Activated T-helper 2 cell treated with anti-CD3 and anti-CD28 coated beads, Interferon-gamma antibody, Interleukin-2, Interleukin-4, amounts not matched to agents 10 μg/mL and 5 μg/mL and 100 μg/mL, durations not matched to agents 14 hours and 24 hours and 36 hours (primary cell): ENCODE data around the gene DENND2A. TPM values are rescaled to one million over a fixed set of nuclear protein-coding genes. Genes with fewer than 3 reads are reported as not detected.
"Not testable (repeated sequence)": the region's sequence is repeated elsewhere in the genome, so short reads cannot be mapped to it uniquely, and the experiment has no call there.

Source experiments
- DNase-seq: peaks from one replicate; pipeline ENCODE4 v3.0.0; 2021; ENCODE audit warnings: low spot score
- H3K27ac Mint-ChIP-seq: one replicate; pipeline ENCODE4 v1.8.0; 2021; ENCODE audit warnings: mixed read lengths
- H3K27me3 Mint-ChIP-seq: one replicate; pipeline ENCODE4 v1.8.0; 2021; ENCODE audit warnings: low read depth, mixed read lengths
- H3K36me3 Mint-ChIP-seq: one replicate; pipeline ENCODE4 v1.8.0; 2021; ENCODE audit warnings: low read depth, mixed read lengths
- H3K4me1 Mint-ChIP-seq: one replicate; pipeline ENCODE4 v1.8.0; 2021; ENCODE audit warnings: low read depth, mixed read lengths
- H3K4me3 Mint-ChIP-seq: one replicate; pipeline ENCODE4 v1.8.0; 2021; ENCODE audit warnings: low read depth, mild to moderate bottlenecking, moderate library complexity, mixed read lengths
- H3K9me3 Mint-ChIP-seq: one replicate; pipeline ENCODE4 v1.8.0; 2021; ENCODE audit warnings: mixed read lengths
- intact Hi-C: fragments of 100-400 bp; cut with micrococcal nuclease; formaldehyde crosslinking; loops from one replicate; pipeline ENCODE4 v1.15.1; 2023
- total RNA-seq: library from RNA; stranded (reverse); gene quantifications from 2 replicates; pipeline ENCODE4 v1.2.3, GENCODE V29; 2022

Gene DENND2A
- total RNA-seq, 1 donor from 2014 or later, result not detected

GRCh38 chr7:140669862-140670261 lies 29.2 kb upstream of the DENND2A start:
- Mint-ChIP-seq H3K4me1 (peaks cover 20% of the 10 kb centered on the region), H3K27me3 (peaks cover 14% of the 10 kb centered on the region)
- H3K36me3 Mint-ChIP-seq, H3K9me3 Mint-ChIP-seq, H3K27ac Mint-ChIP-seq, H3K4me3 Mint-ChIP-seq, DNase-seq, intact Hi-C loops: not testable (repeated sequence)

- H3K27me3 Mint-ChIP-seq, result peaks cover 14% of the 10 kb centered on the region
- no peak for DNase-seq
- no peak overlapping the region for H3K4me3 Mint-ChIP-seq
- no peak overlapping the region for H3K27ac Mint-ChIP-seq
- no peaks in the 10 kb centered on the region for H3K9me3 Mint-ChIP-seq
- intact Hi-C loops, result no loop called here
- H3K4me1 Mint-ChIP-seq, result peaks cover 15% of the 10 kb centered on the region
- no peaks in the 10 kb centered on the region for H3K36me3 Mint-ChIP-seq
Observed at GRCh38 chr7:140669352-140669751, 28.7 kb upstream of the DENND2A start.

- no peaks in the 10 kb centered on the region for H3K36me3 Mint-ChIP-seq
- intact Hi-C loops, result no loop called here
- no peak overlapping the region for H3K27ac Mint-ChIP-seq
- H3K4me3 Mint-ChIP-seq, result no peak overlapping the region
- peaks cover 8% of the 10 kb centered on the region for H3K4me1 Mint-ChIP-seq
- peaks cover 15% of the 10 kb centered on the region for H3K27me3 Mint-ChIP-seq
- no peaks in the 10 kb centered on the region for H3K9me3 Mint-ChIP-seq
- DNase-seq, result no peak
Observed at GRCh38 chr7:140668641-140669040, 28.0 kb upstream of the DENND2A start.

GRCh38 chr7:140667476-140667875 lies 26.9 kb upstream of the DENND2A start:
- H3K9me3 Mint-ChIP-seq, result no peaks in the 10 kb centered on the region
- intact Hi-C loops, result no loop called here
- H3K27me3 Mint-ChIP-seq, result peaks cover 21% of the 10 kb centered on the region
- DNase-seq, result no peak
- peaks cover 6% of the 10 kb centered on the region for H3K4me1 Mint-ChIP-seq
- H3K4me3 Mint-ChIP-seq, result no peak overlapping the region
- H3K36me3 Mint-ChIP-seq, result no peaks in the 10 kb centered on the region
- no peak overlapping the region for H3K27ac Mint-ChIP-seq

- H3K27me3 Mint-ChIP-seq, result peaks cover 23% of the 10 kb centered on the region
- intact Hi-C loops, H3K9me3 Mint-ChIP-seq, DNase-seq, H3K27ac Mint-ChIP-seq, H3K4me1 Mint-ChIP-seq, H3K36me3 Mint-ChIP-seq, H3K4me3 Mint-ChIP-seq: not testable (repeated sequence)
Observed at GRCh38 chr7:140662938-140663337, 22.3 kb upstream of the DENND2A start.

GRCh38 chr7:140661124-140661523 lies 20.5 kb upstream of the DENND2A start:
- H3K27me3 Mint-ChIP-seq, result peaks cover 29% of the 10 kb centered on the region
- intact Hi-C loops, result no loop called here

GRCh38 chr7:140659856-140660255 lies 19.2 kb upstream of the DENND2A start:
- DNase-seq, result no peak
- Mint-ChIP-seq H3K27me3 (peaks cover 20% of the 10 kb centered on the region), H3K36me3 (no peaks in the 10 kb centered on the region), H3K4me1 (peaks cover 16% of the 10 kb centered on the region), H3K4me3 (no peak overlapping the region), H3K27ac (no peak overlapping the region), H3K9me3 (no peaks in the 10 kb centered on the region)
- intact Hi-C loops, result no loop called here

More at GRCh38 chr7:140661124-140661523, 20.5 kb upstream of the DENND2A start:
- Mint-ChIP-seq H3K4me1 (peaks cover 12% of the 10 kb centered on the region), H3K4me3 (no peak overlapping the region), H3K36me3 (no peaks in the 10 kb centered on the region), H3K27ac (no peak overlapping the region), H3K9me3 (no peaks in the 10 kb centered on the region)
- no peak for DNase-seq

- Mint-ChIP-seq H3K9me3 (no peaks in the 10 kb centered on the region), H3K36me3 (no peaks in the 10 kb centered on the region), H3K4me1 (peaks cover 20% of the 10 kb centered on the region), H3K27me3 (peaks cover 15% of the 10 kb centered on the region), H3K27ac (no peak overlapping the region), H3K4me3 (no peak overlapping the region)
- DNase-seq, result no peak
- intact Hi-C loops, result loop anchor here (2.0 kb wide), 1 partner anchor 181 kb away; no protein-coding TSS in a partner anchor
Observed at GRCh38 chr7:140657891-140658290, 17.3 kb upstream of the DENND2A start.

GRCh38 chr7:140656548-140657515 lies 16.2 kb upstream of the DENND2A start:
- peak overlapping the region; percentile 76 for H3K4me3 Mint-ChIP-seq
- H3K27ac Mint-ChIP-seq, result no peak overlapping the region
- peaks cover 20% of the 10 kb centered on the region for H3K4me1 Mint-ChIP-seq
- peak; percentile 37 for DNase-seq
- H3K36me3 Mint-ChIP-seq, result no peaks in the 10 kb centered on the region
- intact Hi-C loops, result loop anchor here (2.0 kb wide), 1 partner anchor 180 kb away; no protein-coding TSS in a partner anchor
- no peaks in the 10 kb centered on the region for H3K9me3 Mint-ChIP-seq
- peaks cover 15% of the 10 kb centered on the region for H3K27me3 Mint-ChIP-seq

- Mint-ChIP-seq H3K27ac (no peak overlapping the region), H3K4me3 (no peak overlapping the region), H3K27me3 (peaks cover 16% of the 10 kb centered on the region), H3K36me3 (no peaks in the 10 kb centered on the region), H3K4me1 (peaks cover 20% of the 10 kb centered on the region), H3K9me3 (no peaks in the 10 kb centered on the region)
- no peak for DNase-seq
- intact Hi-C loops, result loop anchor here (2.0 kb wide), 1 partner anchor 179 kb away; no protein-coding TSS in a partner anchor
Observed at GRCh38 chr7:140655511-140656408, 15.1 kb upstream of the DENND2A start.

- no peak for DNase-seq
- H3K27me3 Mint-ChIP-seq, result peaks cover 18% of the 10 kb centered on the region
- no peak overlapping the region for H3K4me3 Mint-ChIP-seq
- intact Hi-C loops, result no loop called here
- no peaks in the 10 kb centered on the region for H3K36me3 Mint-ChIP-seq
- no peak overlapping the region for H3K27ac Mint-ChIP-seq
- no peaks in the 10 kb centered on the region for H3K9me3 Mint-ChIP-seq
- H3K4me1 Mint-ChIP-seq, result peaks cover 20% of the 10 kb centered on the region
Observed at GRCh38 chr7:140654661-140655060, 14.0 kb upstream of the DENND2A start.

- Mint-ChIP-seq H3K9me3 (no peaks in the 10 kb centered on the region), H3K36me3 (no peaks in the 10 kb centered on the region), H3K4me3 (no peak overlapping the region), H3K4me1 (peaks cover 20% of the 10 kb centered on the region), H3K27ac (no peak overlapping the region), H3K27me3 (peaks cover 22% of the 10 kb centered on the region)
- no peak for DNase-seq
- intact Hi-C loops, result no loop called here
Observed at GRCh38 chr7:140654109-140654387, 13.4 kb upstream of the DENND2A start.
